Lower lobe of right lung (tissue), 2 donors: ENCODE data around the gene NMB. TPM values are rescaled to one million over a fixed set of nuclear protein-coding genes. Genes with fewer than 3 reads are reported as not detected.
A peak's percentile ranks its signal among the peaks of the same experiment; 100 is the strongest.

Experiments used
- ATAC-seq, 2 donors: fragments of 200-7000 bp; cut with Tn5 transposase; one replicate each; pipeline ENCODE4 v1.9.1; 2020 to 2022; ENCODE audit warnings: mild to moderate bottlenecking in 2 of 2, moderate library complexity in 2 of 2
- DNase-seq: peaks from one replicate; pipeline ENCODE4 v3.0.0-alpha.2; 2020
- H3K27ac ChIP-seq: fragments of 200-600 bp; one replicate; pipeline ENCODE4 v1.8.0; 2022
- H3K27me3 ChIP-seq: fragments of 200-600 bp; one replicate; pipeline ENCODE4 v1.8.0; 2022; ENCODE audit warnings: low read depth
- H3K36me3 ChIP-seq: fragments of 200-600 bp; one replicate; pipeline ENCODE4 v1.8.0; 2022; ENCODE audit warnings: mild to moderate bottlenecking
- H3K4me1 ChIP-seq: fragments of 200-600 bp; one replicate; pipeline ENCODE4 v1.8.0; 2022
- H3K4me3 ChIP-seq: fragments of 200-600 bp; one replicate; pipeline ENCODE4 v1.8.0; 2022; ENCODE audit warnings: mild to moderate bottlenecking
- H3K9me3 ChIP-seq: fragments of 200-600 bp; one replicate; pipeline ENCODE4 v1.8.0; 2022
- intact Hi-C: fragments of 100-400 bp; cut with DNase I; formaldehyde crosslinking; loops from one replicate; pipeline ENCODE4 v1.11.0; 2022
- total RNA-seq: library from RNA; stranded (reverse); fragmentation: NEBNext Ultra II Directional; extraction: Animal tissue kit (Norgen Biotek cat#: 25700); gene quantifications from one replicate; pipeline ENCODE4 v1.2.1, GENCODE V29; 2021
- TF ChIP-seq, protein P1 (sequence below): fragments of 200-600 bp; IDR thresholded peaks from one replicate; pipeline ENCODE4 v1.8.0; 2022; ENCODE audit warnings: antibody characterized with exemption, mild to moderate bottlenecking
- donor health status: DM: no; HTN: yes; CAD: no; lungs with severe emphysema.

Gene NMB
- total RNA-seq, 1 donor from 2014 or later, result 10.4 TPM

DNA sequence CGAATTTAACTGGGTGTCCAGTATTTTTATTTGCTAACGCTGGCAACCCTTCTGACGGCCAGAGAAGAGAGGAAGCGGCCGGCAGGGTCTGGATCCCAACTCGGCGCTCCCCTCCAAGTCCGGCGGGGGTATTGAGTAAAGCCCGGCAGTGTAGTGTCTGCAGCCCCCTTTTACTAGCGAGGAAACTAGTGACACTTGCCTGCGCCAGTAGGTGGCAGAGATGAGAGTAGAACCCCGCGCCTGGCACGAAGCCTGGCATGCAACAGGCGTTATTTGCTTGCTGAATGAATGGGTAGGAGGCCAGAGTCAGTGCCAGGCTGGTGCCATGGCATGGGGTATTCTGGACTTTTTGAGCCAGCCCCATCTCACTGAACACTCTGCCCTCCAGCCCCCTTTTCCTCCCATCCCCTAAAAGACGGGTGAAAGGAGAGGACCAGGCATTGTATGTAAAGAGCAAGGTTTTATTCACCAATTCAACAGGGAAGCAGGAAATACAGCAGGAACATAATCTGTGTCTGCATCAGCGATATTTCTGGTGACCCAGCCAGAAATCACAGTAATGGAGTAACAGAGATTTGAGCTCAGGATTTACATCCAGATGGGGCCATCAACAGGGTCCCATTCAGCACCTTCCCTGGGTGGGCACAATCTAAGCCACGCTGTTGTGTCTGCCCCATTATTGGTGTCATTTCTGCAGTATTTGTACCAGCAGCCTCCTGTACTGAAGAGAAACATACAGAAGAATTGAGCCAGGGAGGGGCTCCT is 3.1 kb downstream of the NMB start:
- Histone ChIP-seq H3K4me1 (peaks cover 44% of the 10 kb centered on the region), H3K27ac (peak overlapping the region; percentile 89), H3K4me3 (peak overlapping the region; percentile 93), H3K27me3 (no peaks in the 10 kb centered on the region), H3K9me3 (no peaks in the 10 kb centered on the region), H3K36me3 (peaks cover 27% of the 10 kb centered on the region)
- DNase-seq (peak; percentile 87), ATAC-seq (peak; percentile 66 to 74)
- intact Hi-C loops, result no loop called here
- TF ChIP-seq, protein P1, sequence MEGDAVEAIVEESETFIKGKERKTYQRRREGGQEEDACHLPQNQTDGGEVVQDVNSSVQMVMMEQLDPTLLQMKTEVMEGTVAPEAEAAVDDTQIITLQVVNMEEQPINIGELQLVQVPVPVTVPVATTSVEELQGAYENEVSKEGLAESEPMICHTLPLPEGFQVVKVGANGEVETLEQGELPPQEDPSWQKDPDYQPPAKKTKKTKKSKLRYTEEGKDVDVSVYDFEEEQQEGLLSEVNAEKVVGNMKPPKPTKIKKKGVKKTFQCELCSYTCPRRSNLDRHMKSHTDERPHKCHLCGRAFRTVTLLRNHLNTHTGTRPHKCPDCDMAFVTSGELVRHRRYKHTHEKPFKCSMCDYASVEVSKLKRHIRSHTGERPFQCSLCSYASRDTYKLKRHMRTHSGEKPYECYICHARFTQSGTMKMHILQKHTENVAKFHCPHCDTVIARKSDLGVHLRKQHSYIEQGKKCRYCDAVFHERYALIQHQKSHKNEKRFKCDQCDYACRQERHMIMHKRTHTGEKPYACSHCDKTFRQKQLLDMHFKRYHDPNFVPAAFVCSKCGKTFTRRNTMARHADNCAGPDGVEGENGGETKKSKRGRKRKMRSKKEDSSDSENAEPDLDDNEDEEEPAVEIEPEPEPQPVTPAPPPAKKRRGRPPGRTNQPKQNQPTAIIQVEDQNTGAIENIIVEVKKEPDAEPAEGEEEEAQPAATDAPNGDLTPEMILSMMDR, result peak; percentile 69

DNA sequence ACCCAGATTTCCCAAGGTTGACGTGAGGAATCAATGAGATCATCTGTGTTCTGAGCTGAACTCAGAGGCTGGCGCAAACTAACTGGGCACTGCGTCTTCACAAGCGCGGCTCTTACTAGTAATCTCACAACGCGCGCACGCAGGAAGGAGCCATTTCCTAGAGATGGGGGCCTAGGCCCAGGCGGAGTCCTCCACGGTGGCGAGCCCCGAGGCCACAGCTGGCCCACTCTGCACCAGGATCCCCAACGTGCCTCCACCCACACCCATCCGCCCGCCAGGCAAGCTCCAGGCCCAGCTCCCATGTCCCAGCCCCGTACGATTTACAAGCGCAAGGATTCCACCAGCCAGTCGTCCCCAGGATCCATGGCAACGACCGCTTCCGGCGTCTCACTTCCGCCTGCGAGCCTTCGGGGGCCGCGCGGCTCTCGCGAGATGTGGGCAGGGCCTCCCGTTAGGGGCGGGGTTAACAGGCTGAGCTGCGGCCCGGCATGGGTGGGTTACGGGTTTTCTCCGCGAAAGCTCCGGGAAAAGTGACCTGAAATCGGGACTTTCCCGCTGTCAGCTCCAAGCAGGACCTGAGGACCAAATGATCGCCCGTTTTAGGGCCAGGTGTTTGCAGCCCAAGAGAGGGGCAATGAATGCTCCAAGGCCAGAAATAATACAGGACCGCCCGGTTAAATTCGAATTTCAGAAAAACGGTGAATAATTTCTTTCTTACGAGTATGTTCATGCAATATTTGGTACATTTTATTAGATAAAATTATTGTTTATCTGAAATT is 3.9 kb downstream of the NMB start, which contains the start of gene WDR73:
WDR73 (minus strand) TSS at position 374 of the 779 bp plus-strand sequence; CDS start at position 365, 9 bp downstream.
- H3K27ac ChIP-seq, result peak within 1 kb of the TSS; percentile 89

DNA sequence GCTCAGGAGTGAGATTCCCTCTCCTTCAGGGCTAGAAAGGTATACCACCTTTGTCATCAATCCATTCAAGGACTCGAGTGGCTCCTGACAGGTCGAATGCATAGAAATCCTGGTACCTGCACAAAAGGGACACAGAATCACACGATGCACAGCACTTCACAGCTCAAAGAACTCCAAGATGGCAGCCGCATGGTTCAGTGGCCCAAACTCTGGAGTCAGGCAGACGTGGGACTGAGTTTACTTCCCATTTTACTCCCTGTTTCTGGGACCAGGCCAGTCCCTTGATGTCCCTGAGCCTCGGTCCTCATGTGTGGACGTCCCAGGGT is 4.5 kb downstream of the NMB start:
- Histone ChIP-seq H3K27me3 (no peaks in the 10 kb centered on the region), H3K4me1 (peaks cover 52% of the 10 kb centered on the region), H3K36me3 (peaks cover 40% of the 10 kb centered on the region), H3K27ac (peak overlapping the region; percentile 89), H3K4me3 (peak overlapping the region; percentile 93), H3K9me3 (no peaks in the 10 kb centered on the region)
- peak in 1 of 2 donors; percentile 0 for ATAC-seq
- intact Hi-C loops, result no loop called here
- no peak for DNase-seq
- TF ChIP-seq, protein P1, result no peak

More for the DNA sequence above, 3.9 kb downstream of the NMB start, which contains the start of gene WDR73:
- intact Hi-C loops, result no loop called here
- Histone ChIP-seq H3K4me3 (peak within 1 kb of the TSS; percentile 93), H3K27me3 (no peaks in the 10 kb centered on the region), H3K4me1 (peaks cover 47% of the 10 kb centered on the region), H3K36me3 (peaks cover 34% of the 10 kb centered on the region), H3K9me3 (no peaks in the 10 kb centered on the region)
- TF ChIP-seq, protein P1, result no peak
- ATAC-seq (peak; percentile 93 to 95), DNase-seq (peak; percentile 97)

DNA sequence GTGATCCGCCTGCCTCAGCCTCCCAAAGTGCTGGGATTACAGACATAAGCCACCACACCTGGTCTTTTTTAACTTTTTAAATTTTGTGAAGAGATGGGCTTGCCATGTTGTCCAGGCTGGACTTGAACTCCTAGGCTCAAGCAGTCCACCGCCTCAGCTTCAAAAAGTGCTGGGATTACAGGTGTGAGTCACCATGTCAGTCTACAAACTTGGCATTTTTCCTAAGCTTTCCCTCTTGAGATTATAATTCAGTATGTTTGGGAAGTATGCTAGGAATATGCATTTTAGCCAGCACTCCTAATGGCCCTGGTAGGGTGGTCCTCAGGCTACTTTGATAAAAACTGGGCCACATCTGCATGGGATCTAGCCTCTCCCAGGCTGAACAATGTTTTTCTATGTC is 8.3 kb downstream of the NMB start:
- Histone ChIP-seq H3K27me3 (no peaks in the 10 kb centered on the region), H3K4me3 (no peak overlapping the region), H3K4me1 (peaks cover 40% of the 10 kb centered on the region), H3K9me3 (no peaks in the 10 kb centered on the region), H3K27ac (no peak overlapping the region), H3K36me3 (peaks cover 78% of the 10 kb centered on the region)
- no peak for ATAC-seq
- no peak for DNase-seq
- intact Hi-C loops, result no loop called here
- TF ChIP-seq, protein P1, result no peak

DNA sequence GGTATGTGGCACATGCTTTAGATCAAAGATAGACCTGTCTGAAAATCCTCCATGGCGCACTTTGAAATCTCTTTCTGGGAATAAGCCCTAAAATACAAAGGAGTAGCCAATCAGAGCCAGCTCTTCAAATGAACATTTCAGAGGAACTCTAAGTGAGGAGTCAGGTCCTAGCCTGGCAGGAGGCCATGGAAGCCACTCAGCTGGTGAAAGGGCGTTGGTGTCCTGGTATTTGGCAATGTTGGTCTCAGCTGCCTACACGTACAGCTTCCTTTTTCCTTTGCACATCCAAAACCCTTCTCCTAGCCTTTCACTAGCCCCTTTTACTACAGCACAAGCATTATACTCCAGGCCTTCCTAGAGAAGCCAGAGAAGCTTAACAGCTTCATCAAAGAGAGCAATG is 9.5 kb downstream of the NMB start:
- H3K27ac ChIP-seq, result no peak overlapping the region
- TF ChIP-seq, protein P1, result no peak
- H3K27me3 ChIP-seq, result no peaks in the 10 kb centered on the region
- H3K4me1 ChIP-seq, result peaks cover 35% of the 10 kb centered on the region
- intact Hi-C loops, result no loop called here
- H3K9me3 ChIP-seq, result no peaks in the 10 kb centered on the region
- DNase-seq (peak; percentile 82), ATAC-seq (peak; percentile 67 to 70)
- peaks cover 90% of the 10 kb centered on the region for H3K36me3 ChIP-seq
- no peak overlapping the region for H3K4me3 ChIP-seq
